GF-D8 (cell line): Measurements from ENCODE around the gene RAB7B.

Source experiments
- DNase-seq: peaks from one replicate; lab custom pipeline; 2025; lab: John Stamatoyannopoulos, UW

The RAB7B gene

DNA sequence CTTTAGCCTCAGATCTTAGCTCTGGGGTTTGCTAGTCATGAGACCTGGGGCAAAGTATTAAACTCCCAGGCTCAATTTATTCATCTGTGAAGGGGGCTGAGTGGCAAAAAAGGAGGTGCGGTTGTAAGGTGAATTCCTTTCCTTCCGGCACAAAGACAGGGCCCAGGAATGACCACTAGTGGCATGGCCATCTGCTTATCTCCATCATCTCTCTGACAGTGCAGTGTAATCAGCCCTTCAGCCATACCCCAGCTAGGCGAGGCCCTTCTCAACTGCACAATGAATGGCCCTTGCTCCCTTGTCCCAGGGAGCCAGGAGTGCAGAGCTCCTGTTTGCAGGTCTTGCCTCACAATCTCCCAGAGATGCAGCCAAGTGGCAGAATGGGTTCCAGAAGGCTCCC lies 54.3 kb downstream of the RAB7B start:
- DNase-seq = no peak

DNA sequence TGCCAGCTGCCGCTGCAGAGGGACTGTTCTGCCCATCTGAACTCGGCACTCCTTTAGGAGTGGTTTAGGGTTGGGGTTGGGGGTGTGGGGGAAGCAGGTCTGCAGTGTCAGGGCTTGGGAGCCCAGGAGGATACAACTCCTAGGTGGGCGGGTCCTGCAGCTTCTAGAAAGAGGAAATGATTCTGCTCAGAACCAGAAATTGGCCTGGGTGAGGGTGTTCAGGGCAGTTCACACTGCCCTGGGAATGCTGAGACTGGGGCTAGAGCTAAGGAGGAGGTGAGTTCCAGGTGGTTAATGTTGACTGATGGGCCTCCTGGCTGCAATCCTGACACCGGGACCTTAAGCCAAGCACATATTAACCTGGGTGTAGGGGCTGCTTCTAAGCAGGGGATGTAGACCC lies 55.2 kb downstream of the RAB7B start:
- no peak for DNase-seq

DNA sequence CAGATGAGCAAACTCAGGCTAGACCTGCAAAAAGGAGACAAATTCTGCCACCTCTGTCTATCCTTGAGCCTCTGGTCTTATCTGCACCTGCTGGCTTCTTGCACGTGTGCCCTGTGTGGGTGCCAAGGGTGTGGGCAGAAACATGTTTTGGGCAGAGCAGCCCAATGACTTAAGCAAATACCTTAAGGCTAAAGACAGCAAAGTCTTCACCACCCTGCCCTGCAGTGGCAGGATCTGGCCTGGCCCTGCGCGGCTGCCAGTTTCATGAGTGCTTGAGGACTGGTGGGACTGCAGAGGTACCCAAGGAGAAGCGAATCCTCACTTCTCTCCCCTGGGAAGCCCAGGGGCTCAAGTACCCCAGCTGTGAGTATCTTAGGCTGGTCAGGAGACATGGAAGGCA lies 56.2 kb downstream of the RAB7B start:
- no peak for DNase-seq

- DNase-seq = no peak
Measured at GRCh38 chr1:205945069-205945468, 58.1 kb downstream of the RAB7B start.

GRCh38 chr1:205944525-205944924 lies 58.7 kb downstream of the RAB7B start:
- DNase-seq = no peak

DNA sequence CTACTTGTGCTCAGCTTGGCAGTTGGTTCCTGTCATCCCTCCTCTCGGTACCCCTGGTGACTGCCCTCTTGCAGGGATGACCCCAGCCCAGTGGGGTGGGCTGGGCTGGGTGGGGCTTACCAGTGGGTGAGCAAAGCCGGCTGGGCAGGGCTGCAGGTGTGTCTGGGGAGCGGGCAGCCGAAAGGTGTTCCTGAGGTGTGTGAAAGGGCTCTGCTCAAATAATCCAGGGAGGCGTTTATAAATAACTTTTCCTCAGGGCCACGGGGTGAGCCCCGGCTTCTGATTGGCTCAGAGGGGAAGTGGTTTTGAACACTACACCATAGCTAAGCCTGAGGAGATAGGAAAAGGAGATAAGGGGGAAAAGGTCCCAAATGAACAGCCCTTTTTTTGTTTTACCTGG lies 60.0 kb downstream of the RAB7B start, which contains the start of gene SLC26A9:
SLC26A9 (minus strand) TSS at position 212 of the 400 bp plus-strand sequence. CDS start 7,636 bp downstream, outside the sequence.
- no peak for DNase-seq

DNA sequence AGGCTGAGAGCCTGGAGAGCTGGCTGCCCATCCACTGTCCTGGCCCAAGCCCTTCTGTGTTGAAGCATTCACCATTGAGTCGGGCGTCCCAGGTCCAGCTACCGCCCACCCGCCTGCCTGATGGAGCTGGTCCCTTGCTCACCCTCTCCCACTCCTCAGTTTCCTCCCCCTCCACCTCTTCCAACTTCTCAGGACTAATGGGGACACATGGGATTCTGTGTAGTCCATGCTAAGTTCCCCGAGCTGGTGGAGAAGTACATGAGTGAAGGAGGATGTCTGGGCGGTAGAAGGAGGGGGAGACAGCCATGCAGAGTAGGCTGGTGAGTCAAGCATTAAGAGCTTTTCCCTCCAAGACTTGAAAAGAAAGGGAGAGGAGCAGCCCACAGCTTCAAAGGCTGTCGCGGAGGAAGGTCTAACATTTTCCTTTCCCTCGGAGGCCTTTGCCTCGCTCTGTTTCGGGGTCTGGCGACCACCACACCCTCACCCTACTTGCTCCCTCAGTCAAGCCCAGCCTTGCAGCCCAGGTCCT lies 60.5 kb downstream of the RAB7B start:
- DNase-seq = no peak

GRCh38 chr1:205940710-205941109 lies 62.5 kb downstream of the RAB7B start:
- DNase-seq = no peak

DNA sequence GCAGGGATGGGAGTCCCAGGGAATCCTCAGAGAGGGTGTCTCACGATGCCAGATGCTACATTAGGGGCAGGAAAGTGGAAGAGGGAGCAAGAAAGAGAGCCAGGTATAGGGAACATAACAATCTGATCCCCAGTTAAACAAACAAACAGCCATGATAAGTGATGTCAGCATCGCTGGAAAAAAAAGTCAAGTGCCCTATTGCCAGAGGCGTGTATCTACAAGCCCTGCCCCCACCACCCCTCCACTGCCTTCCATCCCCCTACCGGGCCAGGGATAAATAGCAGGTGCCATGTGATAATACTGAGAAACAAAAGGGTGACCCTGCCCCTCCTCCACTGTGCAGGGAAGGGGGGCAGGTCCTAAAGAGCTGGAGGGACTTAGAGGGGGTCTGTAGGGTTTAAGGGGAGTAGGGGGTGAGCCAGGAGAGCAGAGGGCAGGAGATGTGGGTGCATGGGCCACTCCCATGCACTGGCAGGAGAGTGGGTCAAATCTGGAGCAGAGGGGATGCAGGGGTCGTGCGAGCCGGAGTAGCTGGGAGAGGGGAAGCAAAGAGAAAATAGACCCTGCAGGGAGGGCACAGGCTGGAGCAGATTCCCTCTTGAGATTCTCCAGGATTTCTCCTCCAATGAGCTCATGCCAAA lies 63.4 kb downstream of the RAB7B start:
- DNase-seq = no peak

- no peak for DNase-seq
Measured at GRCh38 chr1:205938682-205939081, 64.5 kb downstream of the RAB7B start.

GRCh38 chr1:205936846-205937586 lies 66.2 kb downstream of the RAB7B start:
- DNase-seq = no peak

DNA sequence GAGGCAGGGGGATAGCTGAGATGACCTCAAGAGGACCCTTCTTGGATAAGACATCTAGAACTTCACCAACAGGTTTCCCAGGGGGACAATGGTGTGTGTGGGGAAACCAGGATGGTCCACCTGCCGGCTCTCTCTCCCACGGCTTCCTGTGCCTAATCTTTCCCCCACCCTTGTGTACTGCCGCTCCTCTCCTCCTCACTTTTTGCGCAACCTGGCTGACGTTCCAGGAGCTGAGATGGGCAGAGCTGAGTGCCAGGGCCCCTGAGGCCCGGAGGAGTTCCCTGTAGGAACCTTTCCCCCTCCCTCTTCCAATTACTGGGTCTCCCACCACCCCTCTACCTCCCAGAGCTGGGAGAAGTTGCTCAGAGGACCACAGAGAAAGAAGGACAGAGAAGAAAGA lies 66.9 kb downstream of the RAB7B start:
- no peak for DNase-seq

GRCh38 chr1:205935869-205936268 lies 67.3 kb downstream of the RAB7B start:
- no peak for DNase-seq

- DNase-seq = no peak
Measured at GRCh38 chr1:205934788-205935187, 68.4 kb downstream of the RAB7B start.

DNA sequence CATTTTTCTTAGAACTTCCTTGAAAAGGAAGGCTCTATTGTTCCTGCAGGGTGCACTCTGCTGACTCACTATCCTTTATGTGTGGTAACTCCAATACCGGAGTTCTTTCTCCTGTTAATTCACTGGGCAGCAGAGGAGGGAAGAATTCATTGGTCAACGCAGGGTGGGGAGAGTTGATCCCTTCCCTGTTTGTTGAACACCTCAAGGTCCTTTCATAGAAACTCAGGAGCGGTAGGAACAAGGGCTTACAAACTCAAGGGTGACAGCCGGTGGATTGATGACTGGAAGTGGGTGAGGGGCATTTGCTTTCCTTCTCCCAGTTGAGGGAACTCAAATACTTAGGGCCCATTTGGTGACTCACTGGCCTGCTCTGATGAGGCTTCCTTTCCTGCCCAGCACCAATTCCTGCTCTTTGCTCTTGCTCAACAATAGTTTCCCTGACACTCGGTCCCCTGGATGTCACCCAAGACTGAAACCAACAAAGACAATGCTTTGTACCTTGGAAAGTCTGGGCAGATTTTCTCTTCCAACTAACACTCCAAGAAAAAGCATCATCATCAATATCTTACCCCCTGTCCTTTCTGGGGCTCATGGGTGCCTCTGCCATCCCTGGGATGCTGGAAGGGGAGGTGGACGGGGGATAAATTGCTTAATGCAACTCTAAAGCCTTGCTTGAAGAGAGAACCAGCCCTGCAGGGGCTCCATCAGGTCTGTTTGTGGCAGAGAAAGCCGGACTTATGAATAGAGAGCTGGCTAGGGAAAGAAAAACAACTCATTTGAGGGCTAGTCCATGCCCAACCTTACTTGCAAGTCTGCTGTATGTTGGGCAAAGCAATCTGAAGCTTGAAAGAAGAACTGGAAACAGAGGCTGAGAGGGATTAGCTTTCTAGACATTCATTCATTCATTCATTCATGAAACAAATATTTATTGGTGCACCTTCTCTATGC lies 69.2 kb downstream of the RAB7B start:
- no peak for DNase-seq

DNA sequence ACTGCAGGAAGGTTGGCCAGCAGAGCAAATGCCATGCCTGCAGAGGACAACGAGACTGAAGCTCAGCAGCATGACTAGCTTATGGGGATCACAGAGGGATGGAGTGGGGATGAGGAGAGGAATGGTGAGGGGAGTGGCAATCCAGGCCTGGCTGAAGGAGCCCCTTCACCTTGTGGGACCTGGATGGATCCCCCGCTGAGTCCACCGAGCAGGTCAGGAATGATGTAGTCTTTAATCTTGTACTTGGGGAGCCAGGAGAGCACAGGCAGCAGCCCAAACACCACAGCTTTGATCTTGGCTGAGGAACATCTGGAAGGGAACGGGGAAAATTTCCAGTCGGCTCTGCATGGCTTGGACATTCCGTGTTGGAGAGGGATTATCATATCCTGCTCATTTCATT lies 70.4 kb downstream of the RAB7B start:
- DNase-seq = no peak

DNA sequence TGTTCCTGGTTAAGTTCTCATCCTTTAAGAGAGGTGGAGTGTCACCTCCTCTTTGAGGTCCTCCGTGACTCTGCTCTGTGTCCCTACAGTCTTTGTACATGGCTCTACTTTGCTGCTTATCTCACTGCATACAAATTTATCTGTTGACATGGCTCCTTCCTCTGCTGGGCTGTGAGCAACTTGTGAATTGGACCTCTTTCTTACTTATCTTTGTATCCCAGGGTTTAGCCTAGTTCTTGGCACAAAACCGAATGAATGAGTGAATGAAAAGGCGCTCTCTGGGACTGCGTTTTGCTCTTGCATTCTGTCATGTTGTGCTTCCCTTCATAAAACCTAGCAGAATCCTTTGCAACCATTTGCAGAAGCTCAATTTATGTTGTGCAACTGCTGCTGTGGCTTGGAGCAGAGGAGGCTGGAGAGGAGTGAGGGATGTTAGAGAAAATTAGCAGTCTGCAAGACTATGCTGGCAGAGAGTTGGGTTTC lies 72.4 kb downstream of the RAB7B start:
- DNase-seq = no peak

- DNase-seq = no peak
Measured at GRCh38 chr1:205930195-205930577, 73.0 kb downstream of the RAB7B start.

DNA sequence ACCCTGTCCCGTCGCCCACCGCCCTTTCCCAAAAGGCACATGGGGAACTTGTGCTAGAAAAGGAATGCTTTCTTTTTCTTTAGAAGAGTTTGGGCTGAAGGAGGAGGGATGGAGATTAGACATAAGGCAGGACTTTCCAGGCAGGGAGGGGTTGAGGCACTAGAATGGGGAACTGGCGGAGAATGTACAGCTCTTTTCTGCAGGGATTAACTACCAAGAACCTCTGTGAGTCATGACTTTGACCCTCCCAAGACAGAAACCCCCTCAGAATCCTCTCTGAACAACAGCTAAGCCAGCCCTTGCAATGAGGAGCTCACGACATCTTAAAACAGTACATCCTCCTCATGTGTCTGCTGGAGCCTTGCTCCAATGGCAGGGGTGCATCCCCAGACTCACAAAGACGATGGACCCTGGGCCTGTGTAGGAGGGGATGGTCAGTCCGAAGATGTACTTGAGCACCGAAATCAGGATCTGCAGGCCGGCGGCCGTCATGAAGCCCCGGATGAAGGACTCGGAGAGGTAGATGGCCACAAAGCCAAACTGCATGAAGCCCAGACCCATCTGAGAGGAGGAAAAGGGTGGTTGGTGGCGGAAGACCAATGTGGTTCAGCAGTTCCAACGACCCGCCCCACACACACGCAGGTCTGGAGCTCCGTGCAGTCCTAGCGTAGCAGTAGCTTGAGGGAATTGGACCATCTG lies 73.5 kb downstream of the RAB7B start:
- DNase-seq = no peak

- DNase-seq = no peak
Measured at GRCh38 chr1:205928317-205928716, 74.9 kb downstream of the RAB7B start.

- no peak for DNase-seq
Measured at GRCh38 chr1:205927676-205928075, 75.5 kb downstream of the RAB7B start.

GRCh38 chr1:205927247-205927646 lies 75.9 kb downstream of the RAB7B start:
- no peak for DNase-seq
